ENCODE data around the gene MGAT1.
"Not testable (repeated sequence)": the region's sequence is repeated elsewhere in the genome, so short reads cannot be mapped to it uniquely, and the experiment has no call there.

Gene MGAT1

GRCh38 chr5:180803181-180804128 is 849 bp upstream of the MGAT1 start:
- no peak for DNase-seq

- DNase-seq: no peak
Measured at GRCh38 chr5:180801596-180802324, 846 bp downstream of the MGAT1 start.

- no peak for DNase-seq
Measured at GRCh38 chr5:180799902-180800801, 2.5 kb downstream of the MGAT1 start.

GRCh38 chr5:180799194-180799593 is 3.4 kb downstream of the MGAT1 start:
- DNase-seq: peak; percentile 21

GRCh38 chr5:180798193-180798592 is 4.4 kb downstream of the MGAT1 start:
- DNase-seq: no peak

- DNase-seq: no peak
Measured at GRCh38 chr5:180797256-180798192, 5.1 kb downstream of the MGAT1 start.

GRCh38 chr5:180795771-180796313 is 6.8 kb downstream of the MGAT1 start:
- no peak for DNase-seq

- DNase-seq: no peak
Measured at GRCh38 chr5:180792965-180793287, 9.7 kb downstream of the MGAT1 start.

- no peak for DNase-seq
Measured at GRCh38 chr5:180792287-180792964, 10.2 kb downstream of the MGAT1 start.

GRCh38 chr5:180791611-180792213 is 10.9 kb downstream of the MGAT1 start:
- DNase-seq: no peak

GRCh38 chr5:180790524-180790923 is 12.1 kb downstream of the MGAT1 start:
- no peak for DNase-seq

GRCh38 chr5:180790020-180790419 is 12.6 kb downstream of the MGAT1 start:
- no peak for DNase-seq

GRCh38 chr5:180788651-180789410 is 13.8 kb downstream of the MGAT1 start:
- not testable (repeated sequence) for DNase-seq

- DNase-seq: no peak
Measured at GRCh38 chr5:180787711-180788431, 14.7 kb downstream of the MGAT1 start.

GRCh38 chr5:180786531-180787398 is 15.8 kb downstream of the MGAT1 start:
- no peak for DNase-seq

GRCh38 chr5:180785794-180786221 is 16.8 kb downstream of the MGAT1 start:
- no peak for DNase-seq

- DNase-seq: no peak
Measured at GRCh38 chr5:180785121-180785781, 17.4 kb downstream of the MGAT1 start.

Measured in NCI-H345 (cell line).